Activated T-helper 9 cell treated with anti-CD3 and anti-CD28 coated beads, Interleukin-2, amount 50 U/mL, for 16 hours (primary cell): ENCODE data around the gene ANKRD9.

Source experiments
- DNase-seq: peaks from one replicate; pipeline ENCODE4 v3.0.0-alpha.2; 2020; ENCODE audit warnings: low read depth

Gene ANKRD9

GRCh38 chr14:102473559-102473958 lies 36.0 kb downstream of the ANKRD9 start:
- DNase-seq, result no peak

DNA sequence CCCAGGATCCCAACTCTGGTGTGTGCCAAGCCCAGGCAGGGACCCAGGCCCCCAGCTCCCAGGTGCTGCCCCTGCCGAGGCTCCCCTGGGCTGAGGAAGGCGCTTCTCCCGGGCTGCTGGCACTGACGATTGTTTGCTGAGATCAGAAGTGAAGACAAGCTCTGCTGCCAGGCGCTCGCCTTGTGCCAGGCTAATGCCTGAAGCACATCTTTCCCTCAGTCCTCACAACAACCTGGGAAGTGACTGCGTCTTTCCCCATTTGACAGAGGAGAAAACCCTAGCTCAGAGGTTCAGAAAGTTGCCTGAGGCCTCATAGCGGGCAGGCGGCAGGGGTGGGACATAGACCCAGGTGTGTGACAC lies 36.8 kb downstream of the ANKRD9 start:
- no peak for DNase-seq

GRCh38 chr14:102471921-102472790 lies 37.4 kb downstream of the ANKRD9 start:
- no peak for DNase-seq

- DNase-seq, result no peak
These were observed 40.3 kb downstream of the ANKRD9 start for GRCh38 chr14:102469261-102469660.

- no peak for DNase-seq
These were observed 44.7 kb downstream of the ANKRD9 start for GRCh38 chr14:102464846-102465341.

GRCh38 chr14:102464006-102464405 lies 45.6 kb downstream of the ANKRD9 start:
- no peak for DNase-seq

- DNase-seq, result no peak
These were observed 47.2 kb downstream of the ANKRD9 start for GRCh38 chr14:102462391-102462790.

- DNase-seq, result no peak
These were observed 47.9 kb downstream of the ANKRD9 start for GRCh38 chr14:102461490-102462338.

GRCh38 chr14:102457509-102457908 lies 52.1 kb downstream of the ANKRD9 start:
- DNase-seq, result no peak

DNA sequence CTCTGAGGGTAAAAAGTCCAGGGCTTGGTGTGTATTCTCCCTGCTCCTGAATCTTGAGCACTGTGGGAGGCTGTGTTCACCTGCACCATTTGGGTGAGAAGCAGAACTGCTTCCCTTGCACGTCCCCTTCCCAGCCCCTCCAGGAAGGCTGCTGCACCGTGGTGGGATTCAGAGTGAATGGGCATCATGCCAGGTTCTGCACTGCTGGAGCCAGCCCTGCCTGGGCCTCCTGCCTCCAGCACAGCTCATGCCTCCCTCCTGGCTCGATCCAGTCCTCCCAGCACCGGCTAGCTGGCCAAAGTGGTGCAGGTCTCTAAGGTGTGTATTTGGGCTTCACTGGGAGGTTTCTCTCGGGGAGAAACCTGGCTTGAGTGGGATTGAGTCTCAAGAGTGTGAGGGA lies 54.9 kb downstream of the ANKRD9 start:
- DNase-seq, result no peak

DNA sequence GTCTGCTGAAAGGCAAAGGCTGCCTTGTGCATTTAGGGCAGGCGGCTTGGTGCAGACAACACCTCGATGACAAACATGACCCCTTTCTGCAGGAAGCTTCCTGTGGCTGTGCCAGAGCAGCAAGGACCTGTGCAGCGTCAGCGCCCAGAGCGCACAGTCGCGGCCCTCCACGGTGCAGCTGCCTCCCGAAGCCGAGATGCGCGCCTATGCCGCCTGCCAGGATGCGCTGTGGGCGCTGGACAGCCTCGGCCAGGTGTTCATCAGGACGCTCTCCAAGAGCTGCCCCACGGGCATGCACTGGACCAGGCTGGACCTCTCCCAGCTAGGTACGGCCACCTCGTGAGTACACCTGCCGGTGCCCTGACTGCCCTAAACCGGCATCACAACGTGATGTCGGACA lies 57.3 kb downstream of the ANKRD9 start:
- no peak for DNase-seq
